Measurements from ENCODE around the gene ZNF624.
"Not testable (repeated sequence)": the region's sequence is repeated elsewhere in the genome, so short reads cannot be mapped to it uniquely, and the experiment has no call there.

Gene ZNF624

DNA sequence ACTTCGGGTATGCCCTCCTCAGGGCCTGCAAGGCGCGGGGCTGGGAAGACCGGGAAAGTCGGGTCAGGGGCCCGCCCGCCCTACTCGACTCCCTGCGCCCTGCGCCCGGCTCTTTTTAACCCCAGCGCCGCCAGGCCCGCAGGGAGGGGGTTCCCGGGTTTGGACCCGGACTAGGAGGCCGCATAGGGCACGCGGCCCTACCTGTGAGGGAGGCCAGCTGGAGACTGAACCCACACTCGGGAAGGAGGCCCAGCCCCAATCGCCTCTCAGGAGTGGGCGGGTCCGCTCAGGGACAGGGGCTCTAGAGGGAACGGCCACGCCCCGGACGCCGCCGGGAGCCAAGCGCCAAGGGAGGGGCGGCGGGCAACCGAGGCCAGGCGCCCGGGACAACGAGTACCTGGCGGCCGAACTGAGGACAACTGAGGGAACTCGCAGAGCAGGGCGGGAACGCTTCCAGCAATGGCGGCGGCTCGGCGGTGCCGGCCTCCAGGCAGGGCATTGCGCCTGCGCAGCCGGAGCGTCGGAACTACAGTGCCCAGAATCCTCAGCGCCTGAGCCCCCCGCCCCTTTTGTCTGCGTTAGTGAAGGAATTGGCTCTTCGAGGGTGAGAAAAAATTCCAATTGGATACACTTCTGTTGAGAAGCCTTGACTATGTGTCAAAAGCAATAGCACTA, at the start of gene ZNF624:
ZNF624 (minus strand) TSS at position 484 of the 675 bp plus-strand sequence.
- Histone ChIP-seq H3K4me1 (ENCODE audit: control insufficient read depth, insufficient read depth, low read length) (peaks cover 13% of the 10 kb centered on the region), H3K9me3 (ENCODE audit: control insufficient read depth, insufficient read depth, low read length) (no peaks in the 10 kb centered on the region), H3K4me3 (ENCODE audit: low read depth, low read length) (peak within 1 kb of the TSS; percentile 68), H3K36me3 (ENCODE audit: control insufficient read depth, insufficient read depth, low read length) (no peaks in the 10 kb centered on the region), H3K9ac (ENCODE audit: low read depth, low read length) (peak within 1 kb of the TSS; percentile 58), H3K27me3 (ENCODE audit: control insufficient read depth, insufficient read depth, low read length) (no peaks in the 10 kb centered on the region), H3K27ac (ENCODE audit: low read depth, low read length) (peak within 1 kb of the TSS; percentile 95)

GRCh38 chr17:16697603-16698002, 44.0 kb upstream of the ZNF624 start:
- not testable (repeated sequence) for H3K36me3 ChIP-seq (ENCODE audit: control insufficient read depth, insufficient read depth, low read length); H3K4me1 ChIP-seq (ENCODE audit: control insufficient read depth, insufficient read depth, low read length); H3K27ac ChIP-seq (ENCODE audit: low read depth, low read length); H3K4me3 ChIP-seq (ENCODE audit: low read depth, low read length); H3K9me3 ChIP-seq (ENCODE audit: control insufficient read depth, insufficient read depth, low read length); H3K27me3 ChIP-seq (ENCODE audit: control insufficient read depth, insufficient read depth, low read length); H3K9ac ChIP-seq (ENCODE audit: low read depth, low read length)

GRCh38 chr17:16690447-16690846, 36.8 kb upstream of the ZNF624 start:
- H3K4me1 ChIP-seq (ENCODE audit: control insufficient read depth, insufficient read depth, low read length): peaks cover 12% of the 10 kb centered on the region; the same call in 1 of the 2 replicates
- H3K9ac ChIP-seq (ENCODE audit: low read depth, low read length); H3K4me3 ChIP-seq (ENCODE audit: low read depth, low read length); H3K27ac ChIP-seq (ENCODE audit: low read depth, low read length); H3K36me3 ChIP-seq (ENCODE audit: control insufficient read depth, insufficient read depth, low read length); H3K9me3 ChIP-seq (ENCODE audit: control insufficient read depth, insufficient read depth, low read length); H3K27me3 ChIP-seq (ENCODE audit: control insufficient read depth, insufficient read depth, low read length): not testable (repeated sequence)

- not testable (repeated sequence) for H3K9me3 ChIP-seq (ENCODE audit: control insufficient read depth, insufficient read depth, low read length); H3K36me3 ChIP-seq (ENCODE audit: control insufficient read depth, insufficient read depth, low read length); H3K4me3 ChIP-seq (ENCODE audit: low read depth, low read length); H3K27ac ChIP-seq (ENCODE audit: low read depth, low read length); H3K9ac ChIP-seq (ENCODE audit: low read depth, low read length); H3K27me3 ChIP-seq (ENCODE audit: control insufficient read depth, insufficient read depth, low read length)
- peaks cover 12% of the 10 kb centered on the region; the same call in 1 of the 2 replicates for H3K4me1 ChIP-seq (ENCODE audit: control insufficient read depth, insufficient read depth, low read length)
Measured at GRCh38 chr17:16689731-16690281, 36.2 kb upstream of the ZNF624 start, which contains the start of gene CCDC144A. TSS of gene CCDC144A (plus strand) at chr17:16690241. CDS start at chr17:16690401, 160 bp downstream.

- not testable (repeated sequence) for H3K4me3 ChIP-seq (ENCODE audit: low read depth, low read length); H3K9ac ChIP-seq (ENCODE audit: low read depth, low read length); H3K27me3 ChIP-seq (ENCODE audit: control insufficient read depth, insufficient read depth, low read length); H3K36me3 ChIP-seq (ENCODE audit: control insufficient read depth, insufficient read depth, low read length); H3K9me3 ChIP-seq (ENCODE audit: control insufficient read depth, insufficient read depth, low read length)
- Histone ChIP-seq H3K27ac (ENCODE audit: low read depth, low read length) (peak overlapping the region; percentile 73), H3K4me1 (ENCODE audit: control insufficient read depth, insufficient read depth, low read length) (peaks cover 15% of the 10 kb centered on the region; the same call in 1 of the 2 replicates)
Measured at GRCh38 chr17:16687151-16687550, 33.5 kb upstream of the ZNF624 start.

DNA sequence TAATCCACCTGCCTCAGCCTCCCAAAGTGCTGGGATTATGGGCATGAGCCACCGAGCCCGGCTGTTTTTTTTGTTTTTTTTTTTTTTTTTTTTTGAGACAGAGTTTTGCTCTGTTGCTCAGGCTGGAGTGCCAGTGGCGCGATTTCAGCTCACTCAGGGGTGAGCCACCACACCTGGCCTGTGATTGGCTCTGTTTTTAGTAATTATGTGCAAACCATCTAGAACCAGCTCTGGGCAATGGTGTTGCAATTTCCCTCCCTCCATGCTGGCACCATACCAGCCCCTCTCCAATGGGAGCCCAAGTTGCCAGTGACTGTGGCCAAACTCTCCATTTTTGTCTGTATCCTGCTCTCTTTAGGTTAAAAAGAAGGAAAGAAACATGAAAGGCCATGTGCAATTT, 32.4 kb upstream of the ZNF624 start:
- H3K9ac ChIP-seq (ENCODE audit: low read depth, low read length); H3K4me3 ChIP-seq (ENCODE audit: low read depth, low read length); H3K36me3 ChIP-seq (ENCODE audit: control insufficient read depth, insufficient read depth, low read length); H3K27ac ChIP-seq (ENCODE audit: low read depth, low read length); H3K27me3 ChIP-seq (ENCODE audit: control insufficient read depth, insufficient read depth, low read length); H3K9me3 ChIP-seq (ENCODE audit: control insufficient read depth, insufficient read depth, low read length): not testable (repeated sequence)
- peaks cover 15% of the 10 kb centered on the region; the same call in 1 of the 2 replicates for H3K4me1 ChIP-seq (ENCODE audit: control insufficient read depth, insufficient read depth, low read length)

- H3K27me3 ChIP-seq (ENCODE audit: control insufficient read depth, insufficient read depth, low read length); H3K9ac ChIP-seq (ENCODE audit: low read depth, low read length); H3K9me3 ChIP-seq (ENCODE audit: control insufficient read depth, insufficient read depth, low read length); H3K4me3 ChIP-seq (ENCODE audit: low read depth, low read length); H3K27ac ChIP-seq (ENCODE audit: low read depth, low read length); H3K36me3 ChIP-seq (ENCODE audit: control insufficient read depth, insufficient read depth, low read length): not testable (repeated sequence)
- H3K4me1 ChIP-seq (ENCODE audit: control insufficient read depth, insufficient read depth, low read length): peaks cover 15% of the 10 kb centered on the region; the same call in 1 of the 2 replicates
Measured at GRCh38 chr17:16683290-16684138, 29.9 kb upstream of the ZNF624 start.

- no peaks in the 10 kb centered on the region for H3K9me3 ChIP-seq (ENCODE audit: control insufficient read depth, insufficient read depth, low read length)
- no peak overlapping the region for H3K27ac ChIP-seq (ENCODE audit: low read depth, low read length)
- peaks cover 8% of the 10 kb centered on the region for H3K4me1 ChIP-seq (ENCODE audit: control insufficient read depth, insufficient read depth, low read length)
- H3K4me3 ChIP-seq (ENCODE audit: low read depth, low read length): no peak overlapping the region
- H3K36me3 ChIP-seq (ENCODE audit: control insufficient read depth, insufficient read depth, low read length): no peaks in the 10 kb centered on the region
- H3K27me3 ChIP-seq (ENCODE audit: control insufficient read depth, insufficient read depth, low read length): no peaks in the 10 kb centered on the region
- H3K9ac ChIP-seq (ENCODE audit: low read depth, low read length): no peak overlapping the region
Measured at GRCh38 chr17:16676676-16677268, 23.1 kb upstream of the ZNF624 start.

DNA sequence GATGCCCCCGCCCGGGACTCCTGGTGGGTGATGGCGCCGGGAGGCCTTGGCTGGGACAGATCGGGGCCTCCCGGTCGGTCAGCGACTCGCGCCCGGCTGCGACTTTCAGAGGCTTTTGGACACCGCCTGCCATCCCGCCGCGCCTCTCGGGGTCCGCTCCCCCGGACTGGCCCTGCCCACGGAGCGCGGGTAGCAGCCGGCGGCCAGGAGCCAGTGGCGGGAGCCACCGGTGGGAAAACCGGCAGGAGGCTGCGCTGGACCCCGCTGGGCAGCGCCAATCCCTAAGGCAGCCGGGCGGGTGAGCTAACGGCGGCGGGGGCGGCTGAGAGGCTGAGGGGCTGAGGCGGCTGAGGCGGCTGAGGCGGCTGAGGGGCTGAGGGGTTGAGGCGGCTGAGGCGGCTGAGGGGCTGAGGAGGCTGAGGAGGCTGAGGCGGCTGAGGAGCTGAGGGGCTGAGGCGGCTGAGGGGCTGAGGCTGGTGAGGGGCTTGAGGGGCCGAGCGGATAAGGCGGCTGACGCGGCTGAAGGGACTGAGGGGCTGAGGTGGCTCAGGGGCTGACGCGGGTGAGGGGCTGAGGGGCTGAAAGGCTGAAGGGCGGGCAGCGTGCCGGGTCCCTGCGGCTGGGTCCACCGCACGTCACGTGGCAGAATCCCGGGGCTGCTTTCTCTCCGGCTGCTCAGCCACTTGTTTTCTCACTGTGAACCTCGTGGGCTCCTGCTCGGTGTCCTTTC, 13.4 kb upstream of the ZNF624 start:
- not testable (repeated sequence) for H3K36me3 ChIP-seq (ENCODE audit: control insufficient read depth, insufficient read depth, low read length); H3K27ac ChIP-seq (ENCODE audit: low read depth, low read length); H3K4me1 ChIP-seq (ENCODE audit: control insufficient read depth, insufficient read depth, low read length); H3K9ac ChIP-seq (ENCODE audit: low read depth, low read length); H3K27me3 ChIP-seq (ENCODE audit: control insufficient read depth, insufficient read depth, low read length); H3K9me3 ChIP-seq (ENCODE audit: control insufficient read depth, insufficient read depth, low read length)
- peak overlapping the region; percentile 66 for H3K4me3 ChIP-seq (ENCODE audit: low read depth, low read length)

- H3K36me3 ChIP-seq (ENCODE audit: control insufficient read depth, insufficient read depth, low read length); H3K27me3 ChIP-seq (ENCODE audit: control insufficient read depth, insufficient read depth, low read length); H3K27ac ChIP-seq (ENCODE audit: low read depth, low read length); H3K9ac ChIP-seq (ENCODE audit: low read depth, low read length); H3K4me1 ChIP-seq (ENCODE audit: control insufficient read depth, insufficient read depth, low read length); H3K9me3 ChIP-seq (ENCODE audit: control insufficient read depth, insufficient read depth, low read length): not testable (repeated sequence)
- peak overlapping the region; percentile 66 for H3K4me3 ChIP-seq (ENCODE audit: low read depth, low read length)
Measured at GRCh38 chr17:16666553-16666906, 12.9 kb upstream of the ZNF624 start.
